HepG2 (cell line): ENCODE data around the gene C2orf92. TPM values are rescaled to one million over a fixed set of nuclear protein-coding genes. Genes with fewer than 3 reads are reported as not detected.

Experiments
- GLI4 ChIP-seq: sonication (generic); formaldehyde crosslinking; IDR thresholded peaks from 2 replicates; pipeline ENCODE4 v1.5.1; 2020; ENCODE audit warnings: missing genetic modification reagents, mild to moderate bottlenecking, moderate library complexity, borderline replicate concordance
- HNF4G ChIP-seq, 2 experiments: sonication (generic) in 1 of 2; formaldehyde crosslinking in 1 of 2; IDR thresholded peaks; 2 replicates each; pipeline versions ENCODE4 v1.4.0 to v1.6.1; 2011 to 2020; ENCODE audit warnings: borderline replicate concordance in 2 of 2, low read depth in 2 of 2, mild to moderate bottlenecking in 2 of 2, low read length in 1 of 2, missing genetic modification reagents in 1 of 2, moderate library complexity in 1 of 2
- KIAA2018 ChIP-seq: sonication (generic); formaldehyde crosslinking; IDR thresholded peaks from 2 replicates; pipeline ENCODE4 v1.5.0; 2020; ENCODE audit warnings: mild to moderate bottlenecking, missing genetic modification reagents, borderline replicate concordance
- MATR3 ChIP-seq: sonication (generic); formaldehyde crosslinking; IDR thresholded peaks from 2 replicates; pipeline ENCODE4 v1.4.0; 2020; ENCODE audit warnings: missing genetic modification reagents
- MZF1 ChIP-seq: sonication (generic); formaldehyde crosslinking; IDR thresholded peaks from 2 replicates; pipeline ENCODE4 v1.8.1; 2023; ENCODE audit warnings: mild to moderate bottlenecking, missing genetic modification reagents, borderline replicate concordance
- NFATC3 ChIP-seq: sonication (generic); formaldehyde crosslinking; IDR thresholded peaks from 2 replicates; pipeline ENCODE4 v1.5.1; 2020; ENCODE audit warnings: mild to moderate bottlenecking, missing genetic modification reagents
- NFIC ChIP-seq: IDR thresholded peaks from 2 replicates; pipeline ENCODE4 v1.6.1; 2012; ENCODE audit warnings: mild to moderate bottlenecking, low read length, inconsistent platforms
- REL ChIP-seq: sonication (generic); formaldehyde crosslinking; conservative IDR thresholded peaks from 2 replicates; pipeline ENCODE4 v1.8.0; 2022; ENCODE audit warnings: mild to moderate bottlenecking, missing genetic modification reagents, moderate library complexity
- SP140L ChIP-seq: sonication (generic); formaldehyde crosslinking; IDR thresholded peaks from 2 replicates; pipeline ENCODE4 v1.4.0; 2020; ENCODE audit warnings: missing genetic modification reagents, borderline replicate concordance
- ZBTB25 ChIP-seq: IDR thresholded peaks from 2 replicates; pipeline ENCODE4 v1.6.1; 2018; ENCODE audit warnings: missing genetic modification reagents
- ZNF496 ChIP-seq: sonication (generic); formaldehyde crosslinking; IDR thresholded peaks from 2 replicates; pipeline ENCODE4 v1.8.1; 2023; ENCODE audit warnings: mild to moderate bottlenecking, moderate library complexity, missing genetic modification reagents; ENCODE audit not compliant: insufficient replicate concordance
- ZNF609 ChIP-seq: sonication (generic); formaldehyde crosslinking; IDR thresholded peaks from 2 replicates; pipeline ENCODE4 v1.4.0; 2020; ENCODE audit warnings: mild to moderate bottlenecking, missing genetic modification reagents, borderline replicate concordance
- polyA plus RNA-seq, 8 experiments: library from polyadenylated mRNA; depleted of rRNA in 3 of 8; stranded (reverse) in 7 of 8; unstranded in 1 of 8; fragments of >200 nt; fragmentation: Illumina TruSeq in 4 of 8; extraction: Trizol in 4 of 8; gene quantifications; 2 replicates each; pipeline versions ENCODE4 v1.2.1 to v1.2.3, GENCODE V29; 2011 to 2016; ENCODE audit warnings: low read depth in 4 of 8, missing spikeins in 1 of 8, mixed read lengths in 1 of 8; ENCODE audit not compliant: insufficient read depth in 1 of 8
- total RNA-seq, 5 experiments: library from RNA; depleted of rRNA; stranded (reverse); fragments of >200 nt; fragmentation: Illumina TruSeq; extraction: Trizol; gene quantifications; 2 replicates each; pipeline ENCODE4 v1.2.3, GENCODE V29; 2016; ENCODE audit warnings: low read depth in 1 of 5

C2orf92 gene
- total and polyA plus RNA-seq, 2 of the 13 experiments (the other 11 are each of a cell fraction or from before 2014, with no cell fraction given): 4.9 to 5.0 TPM

- TF ChIP-seq KIAA2018 (CRISPR knock-in tag): no peak
- 0 out of 2 replicates have a peak, but pooled peaks have one; percentile 38 for TF ChIP-seq MZF1 (CRISPR knock-in tag)
- no peak for TF ChIP-seq ZNF496
- TF ChIP-seq REL (CRISPR knock-in tag): no peak
- no peak for TF ChIP-seq ZBTB25
- TF ChIP-seq HNF4G (IDR thresholded peaks at IDR 0.05; ENCODE audit: borderline replicate concordance, low read depth, low read length): no peak; the same call in 1 of the 2 replicates
- no peak; the same call in 1 of the 2 replicates for TF ChIP-seq HNF4G (CRISPR knock-in tag; IDR thresholded peaks at IDR 0.05; ENCODE audit: borderline replicate concordance, low read depth)
- 0 out of 2 replicates have a peak, but pooled peaks have one; percentile 2 for TF ChIP-seq ZNF609 (CRISPR knock-in tag)
- TF ChIP-seq GLI4: peak; percentile 86; the same call in 1 of the 2 replicates
- 0 out of 2 replicates have a peak, but pooled peaks have one; percentile 49 for TF ChIP-seq SP140L
- no peak for TF ChIP-seq NFIC
- peak; percentile 95; the same call in 1 of the 2 replicates for TF ChIP-seq NFATC3 (CRISPR knock-in tag)
- TF ChIP-seq MATR3: no peak; the same call in 1 of the 2 replicates
Measured at GRCh38 chr2:97645695-97646629, 23.6 kb upstream of the C2orf92 start, which contains the start of gene COX5B (continued).
